HG02852 (cell line): Measurements from ENCODE around the gene TMCC1.
"Not testable (repeated sequence)": the region's sequence is repeated elsewhere in the genome, so short reads cannot be mapped to it uniquely, and the experiment has no call there.

Source experiments
- ATAC-seq: cut with Tn5 transposase; IDR thresholded peaks from one replicate; pipeline ENCODE4 v1.9.1; 2021; ENCODE audit warnings: mild to moderate bottlenecking, moderate library complexity; ENCODE audit not compliant: unreplicated experiment

The TMCC1 gene

GRCh38 chr3:129837065-129837642 is 56.4 kb downstream of the TMCC1 start:
- ATAC-seq = no peak

DNA sequence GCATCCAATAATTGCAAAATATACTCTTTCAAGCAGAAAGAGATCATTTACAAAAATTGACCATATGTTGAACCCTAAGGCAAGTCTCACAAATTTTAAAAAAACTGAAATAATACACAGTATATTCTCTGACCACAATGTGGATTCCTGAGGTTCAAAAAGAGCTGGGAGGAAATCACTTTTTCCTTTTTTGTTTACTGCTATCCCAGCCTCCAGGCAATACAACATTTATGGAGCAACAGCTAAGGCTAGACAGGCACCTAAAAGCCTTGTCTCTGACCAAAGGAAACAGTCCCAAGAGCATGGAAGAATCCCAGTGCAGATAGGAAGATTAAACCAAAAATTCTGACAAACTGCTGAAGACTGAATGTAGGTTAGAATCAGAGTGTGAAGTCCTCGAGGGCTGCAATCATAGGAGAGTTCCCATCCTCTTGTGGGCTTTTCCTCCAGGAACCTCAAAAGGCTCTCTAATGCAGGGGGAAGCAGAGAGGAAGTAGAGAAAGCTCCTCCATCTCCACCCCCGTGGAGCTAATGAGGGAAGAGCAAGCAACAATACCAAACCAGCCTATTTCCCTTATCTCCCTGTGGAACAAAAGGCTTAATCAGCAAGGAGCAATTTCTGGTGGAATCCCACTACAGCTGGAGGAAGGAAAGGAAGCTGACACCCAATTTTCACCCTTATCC is 57.0 kb downstream of the TMCC1 start:
- ATAC-seq = no peak

- no peak for ATAC-seq
Observed at GRCh38 chr3:129835198-129835597, 58.3 kb downstream of the TMCC1 start.

DNA sequence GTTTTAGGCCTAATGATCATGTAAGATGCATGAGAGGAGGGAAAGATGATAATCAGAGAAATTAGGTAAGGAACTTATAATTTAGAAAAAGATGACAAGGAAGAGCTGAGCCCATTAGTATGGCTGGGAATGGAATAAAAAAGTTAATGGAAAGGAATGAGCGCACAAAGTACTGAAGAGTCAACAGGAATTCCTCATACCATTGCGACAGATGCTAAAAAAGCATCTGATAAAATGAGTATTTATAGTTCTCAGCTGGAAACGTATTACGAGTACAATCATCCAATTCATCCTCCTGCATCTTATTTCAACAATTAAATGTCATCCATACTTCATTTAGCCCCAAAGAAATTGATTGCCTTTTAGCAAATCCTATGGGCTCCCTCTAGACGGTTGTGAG is 58.9 kb downstream of the TMCC1 start:
- ATAC-seq = no peak

- not testable (repeated sequence) for ATAC-seq
Observed at GRCh38 chr3:129831942-129832341, 61.6 kb downstream of the TMCC1 start.

- ATAC-seq = no peak
Observed at GRCh38 chr3:129831503-129831902, 62.0 kb downstream of the TMCC1 start.

- ATAC-seq = no peak
Observed at GRCh38 chr3:129829640-129830039, 63.9 kb downstream of the TMCC1 start.

DNA sequence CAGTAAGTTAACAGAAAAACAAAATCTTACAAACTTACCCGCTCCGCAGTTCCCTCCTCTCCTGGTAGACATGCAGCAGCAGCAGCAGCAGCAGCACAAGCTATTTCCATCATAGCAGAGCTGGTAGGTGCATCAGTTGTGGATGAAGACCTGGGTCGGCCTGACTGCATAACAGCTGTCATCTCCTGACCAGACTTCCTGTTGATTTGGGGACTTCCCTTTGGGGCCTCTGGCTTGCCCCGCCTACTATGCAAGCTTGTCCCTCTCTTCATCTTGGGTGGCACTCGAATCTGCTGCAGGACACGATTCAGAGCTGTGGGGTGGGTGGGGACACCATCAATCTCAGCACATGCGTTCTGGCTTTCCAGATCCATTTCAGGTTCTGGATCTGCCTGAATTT is 65.7 kb downstream of the TMCC1 start:
- peak; percentile 93 for ATAC-seq

GRCh38 chr3:129824926-129825541 is 68.5 kb downstream of the TMCC1 start:
- no peak for ATAC-seq

DNA sequence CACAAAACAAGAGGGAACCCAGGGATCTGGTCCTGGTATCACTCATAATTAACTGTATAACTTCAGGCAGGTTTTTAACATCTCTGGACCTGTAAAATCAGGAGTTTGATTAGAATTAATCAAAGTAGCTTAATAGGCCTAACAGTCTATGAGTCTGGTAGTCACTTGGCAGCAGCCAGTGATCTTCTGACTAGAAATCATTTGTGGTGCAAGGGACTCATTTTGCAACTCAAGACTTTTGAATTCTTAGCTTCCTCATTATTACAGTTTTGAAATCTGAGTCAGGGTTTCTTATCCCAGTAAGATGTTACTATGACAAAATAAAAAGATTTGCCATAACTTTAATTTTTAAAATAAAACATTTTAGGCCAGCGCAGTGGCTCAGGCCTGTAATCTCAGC is 70.8 kb downstream of the TMCC1 start:
- ATAC-seq = no peak

DNA sequence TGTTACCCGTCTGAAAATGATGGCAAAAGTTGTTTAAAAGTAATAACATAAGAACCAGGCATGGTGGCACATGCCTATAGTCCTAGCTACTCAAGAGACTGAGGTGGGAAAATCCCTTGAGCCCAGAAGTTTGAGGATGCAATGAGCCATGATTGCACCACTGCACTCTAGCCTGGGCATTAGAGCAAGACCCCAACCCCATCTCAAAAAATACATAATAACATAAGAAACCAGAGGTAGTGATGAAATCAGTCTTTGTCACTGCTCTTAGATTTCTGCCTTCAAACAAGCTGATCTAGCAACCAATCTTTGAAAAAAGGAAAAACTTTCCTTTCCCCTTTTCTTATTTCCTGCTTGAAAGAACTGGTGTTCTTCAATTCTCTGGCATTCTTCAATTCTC is 71.3 kb downstream of the TMCC1 start:
- no peak for ATAC-seq

- ATAC-seq = no peak
Observed at GRCh38 chr3:129820587-129820986, 72.9 kb downstream of the TMCC1 start.

DNA sequence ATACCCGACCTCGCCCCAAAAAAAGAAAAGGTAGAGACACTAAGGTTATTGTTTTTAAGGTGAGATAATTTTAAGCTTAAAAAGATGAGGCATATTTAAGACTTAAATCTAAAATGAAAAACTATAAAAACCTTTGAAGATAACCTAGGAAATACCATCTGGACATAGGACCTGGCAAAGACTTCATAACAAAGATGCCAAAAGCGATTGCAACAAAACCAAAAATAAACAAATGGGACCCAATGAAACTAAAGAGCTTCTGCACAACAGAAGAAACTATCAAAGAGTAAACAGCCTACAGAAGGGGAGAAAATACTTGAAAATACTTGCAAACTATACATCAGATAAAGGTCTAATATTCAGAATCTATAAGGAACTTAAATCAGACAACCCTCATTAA is 80.9 kb downstream of the TMCC1 start:
- ATAC-seq = no peak

- ATAC-seq = no peak
Observed at GRCh38 chr3:129809297-129809696, 84.2 kb downstream of the TMCC1 start.

- no peak for ATAC-seq
Observed at GRCh38 chr3:129796146-129796545, 97.4 kb downstream of the TMCC1 start.

DNA sequence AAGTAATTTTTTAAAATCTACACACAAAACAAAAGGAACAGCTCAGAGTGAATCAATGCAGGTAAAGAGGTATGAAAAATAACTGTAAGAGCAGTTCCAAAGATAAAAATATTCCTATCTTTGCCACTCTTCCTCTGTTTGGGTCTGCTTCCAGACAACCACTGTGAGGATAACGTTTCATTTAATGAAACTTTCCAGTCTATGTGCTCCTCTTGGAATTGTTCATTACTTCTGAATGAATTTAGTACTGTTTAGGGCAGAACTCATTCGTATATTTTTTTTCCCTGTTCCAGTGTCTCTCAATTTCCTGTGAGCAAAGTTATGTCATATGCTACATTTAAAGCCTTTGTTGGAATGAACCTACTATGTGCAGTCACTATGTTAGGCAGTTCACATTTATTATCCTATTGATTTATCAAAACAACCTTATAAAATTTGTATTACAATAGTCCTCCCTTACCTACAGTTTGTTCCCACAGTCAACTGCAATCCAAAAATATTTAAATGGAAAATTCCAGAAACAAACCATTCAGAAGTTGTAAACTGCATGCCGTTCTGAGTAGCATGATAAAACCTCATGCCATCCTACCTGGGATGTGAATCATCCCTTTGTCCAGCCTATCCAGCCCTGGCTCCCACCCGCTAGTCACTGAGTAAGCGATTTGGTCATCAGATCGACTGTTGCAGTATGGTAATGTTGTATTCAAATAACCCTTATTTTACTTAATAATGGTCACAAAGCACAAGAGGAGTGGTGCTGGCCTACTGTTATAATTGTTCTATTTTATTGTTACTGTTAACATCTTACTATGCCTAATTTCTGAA is 98.1 kb downstream of the TMCC1 start:
- ATAC-seq = no peak

DNA sequence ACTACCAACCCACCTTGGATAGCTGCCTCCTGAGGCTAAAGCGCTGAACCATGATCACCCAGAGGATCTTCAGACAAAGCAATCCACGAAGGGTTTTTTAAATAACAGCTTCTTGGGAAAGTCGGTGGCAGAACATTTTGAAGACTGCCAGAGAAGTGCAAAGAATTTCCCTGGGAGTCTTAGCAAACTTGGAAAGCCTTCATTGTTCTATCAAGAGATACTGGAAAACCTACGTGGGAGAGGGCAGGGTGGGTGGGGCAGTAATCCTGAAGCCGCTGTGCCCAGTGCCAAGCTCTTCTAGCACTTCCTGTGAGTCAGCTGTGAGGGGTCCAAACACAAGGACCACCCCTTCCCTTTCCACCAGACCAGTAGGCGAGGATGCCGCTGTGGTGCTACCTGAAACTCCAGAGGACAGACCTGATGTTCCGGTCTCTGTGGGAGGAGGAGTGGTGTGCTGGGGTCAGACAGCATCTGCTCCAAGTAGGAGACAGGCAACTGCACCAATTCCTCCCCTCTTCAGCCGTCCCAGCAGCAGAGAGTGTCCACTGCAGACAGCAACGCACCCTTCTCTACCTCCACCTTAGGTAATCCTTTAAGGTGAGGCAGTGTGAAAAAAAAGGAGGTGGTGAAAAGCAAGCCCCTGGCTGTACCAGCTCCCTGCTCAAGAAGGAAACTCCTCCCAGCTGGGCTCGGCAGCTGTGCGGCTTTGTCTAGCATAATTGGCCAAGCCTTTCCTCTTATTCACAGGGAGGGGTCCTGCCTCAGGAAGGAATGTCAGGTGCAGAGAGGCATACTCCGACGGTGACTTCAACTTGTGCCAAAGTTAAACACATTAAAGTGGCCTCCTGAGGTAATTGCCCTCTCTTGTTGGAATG is 99.0 kb downstream of the TMCC1 start:
- ATAC-seq = no peak

DNA sequence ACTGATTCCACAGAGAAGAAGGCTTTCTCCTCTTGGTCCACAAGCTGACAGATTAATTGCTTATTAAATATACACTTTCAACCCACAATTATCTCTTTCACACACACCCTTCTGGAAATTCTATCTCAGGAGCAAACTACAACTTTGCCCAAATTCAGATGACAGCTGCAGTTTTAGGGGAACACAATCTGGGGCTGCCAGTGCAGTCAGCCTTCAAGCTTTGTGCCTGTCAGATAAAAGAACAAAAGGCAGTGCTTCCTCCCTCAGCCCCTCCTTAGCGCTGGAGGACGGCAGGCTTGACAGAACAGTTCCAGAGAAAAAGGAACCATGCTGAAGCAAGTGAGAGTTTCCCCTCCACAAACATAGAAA is 99.6 kb downstream of the TMCC1 start:
- no peak for ATAC-seq

- ATAC-seq = no peak
Observed at GRCh38 chr3:129793319-129793718, 100.2 kb downstream of the TMCC1 start.

DNA sequence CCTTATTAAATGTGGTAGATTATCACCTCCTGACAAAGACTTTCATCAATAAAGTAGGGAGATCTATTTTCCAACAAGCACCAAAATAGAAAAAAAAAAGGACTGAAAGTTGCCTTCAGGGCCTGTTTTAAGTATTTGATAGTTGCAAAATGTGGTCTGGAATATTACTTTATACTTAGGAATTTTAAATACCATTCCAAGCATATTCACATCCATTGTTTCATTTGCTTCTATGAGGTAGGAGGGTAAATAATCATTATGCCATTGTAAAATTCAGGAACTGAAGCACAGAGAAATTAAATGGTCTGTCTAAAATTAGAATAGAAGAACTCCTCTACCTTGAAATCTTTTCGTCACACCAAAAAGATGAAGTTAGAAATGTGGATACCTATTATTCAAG is 110.0 kb downstream of the TMCC1 start:
- ATAC-seq = no peak

DNA sequence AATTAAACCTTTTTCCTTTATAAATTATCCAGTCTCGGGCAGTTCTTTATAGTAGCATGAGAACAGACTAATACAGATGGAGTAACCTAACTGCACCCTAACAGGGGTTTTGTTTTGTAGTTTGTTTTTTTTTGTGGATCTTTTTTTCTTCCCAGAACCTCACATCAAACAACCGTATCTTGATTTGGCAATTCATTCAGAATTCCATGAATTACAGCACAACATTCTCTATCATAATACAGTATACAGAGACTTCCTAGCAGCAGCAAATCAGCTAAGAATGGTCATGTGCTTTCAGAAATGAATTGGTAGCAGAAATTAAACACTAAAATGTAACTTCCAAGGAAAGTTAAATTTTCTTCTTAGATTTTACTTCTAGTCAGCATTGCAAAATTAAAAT is 114.6 kb downstream of the TMCC1 start:
- no peak for ATAC-seq
